ENCODE data around the gene BCR. TPM values are rescaled to one million over a fixed set of nuclear protein-coding genes. Genes with fewer than 3 reads are reported as not detected.

BCR gene
- total RNA-seq, 1 experiment from 2014 or later = 129 TPM

DNA sequence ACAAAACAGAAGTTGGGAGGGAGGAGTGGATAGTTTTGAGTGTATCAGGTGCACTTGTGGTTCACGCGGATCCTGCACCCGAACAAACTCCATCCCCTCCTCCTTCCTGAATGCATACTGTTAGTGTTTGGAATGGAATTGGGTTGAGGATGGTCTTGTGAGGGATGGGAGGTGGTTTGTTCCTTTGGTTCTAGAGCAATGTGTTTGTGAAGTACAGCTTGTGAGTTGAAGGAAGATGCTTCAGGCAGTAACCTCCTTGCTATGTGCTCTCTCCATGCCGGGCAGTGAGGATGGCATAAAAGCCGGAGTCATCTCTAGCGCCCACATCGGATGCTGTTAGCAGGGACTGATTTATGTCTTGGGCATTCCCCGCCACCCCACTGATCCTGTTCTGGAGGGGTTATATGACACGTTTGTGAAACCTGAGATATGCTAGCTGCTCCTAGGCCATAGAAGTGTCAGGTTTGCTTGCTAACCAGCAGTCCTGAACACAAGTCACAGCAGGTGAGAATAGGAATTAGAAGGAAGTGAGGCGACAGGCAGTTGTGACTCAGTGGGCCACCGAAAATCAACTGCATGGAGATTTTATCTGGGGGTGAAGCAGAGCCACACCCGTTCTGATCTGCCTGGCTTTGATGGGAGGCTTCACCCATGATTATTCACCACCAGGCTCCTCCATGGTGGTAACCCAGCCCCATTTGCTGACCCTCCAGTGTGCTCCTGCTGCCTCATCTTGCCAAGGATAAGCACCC lies 2.2 kb downstream of the BCR start:
- ChIA-PET CTCF (interaction anchor here (0.8 to 9.3 kb wide), 11 partner anchors 9 to 107 kb away, joined by 3 to 114 read pairs (median 5); no protein-coding TSS in a partner anchor), POLR2A (interaction anchor here (1.1 kb wide), 2 partner anchors 25 to 78 kb away, joined by 3 read pairs; no protein-coding TSS in a partner anchor)
- H3K36me3 Mint-ChIP-seq = peaks cover 22% of the 10 kb centered on the region
- peak overlapping the region; percentile 82 for H3K4me3 Mint-ChIP-seq
- no peak for DNase-seq (ENCODE audit: low spot score)
- ATAC-seq = no peak
- TF ChIP-seq FOXP1 (CRISPR knock-in tag; IDR thresholded peaks at IDR 0.05; ENCODE audit: borderline replicate concordance) (no peak), SP1 (CRISPR knock-in tag; conservative IDR thresholded peaks at IDR 0.05) (0 out of 2 replicates have a peak, but pooled peaks have one; percentile 24), GTF2I (CRISPR knock-in tag; conservative IDR thresholded peaks at IDR 0.05) (no peak), MXD4 (CRISPR knock-in tag; IDR thresholded peaks at IDR 0.05; ENCODE audit: borderline replicate concordance) (no peak), SOX15 (CRISPR knock-in tag; IDR thresholded peaks at IDR 0.05) (no peak), KAT7 (CRISPR knock-in tag; IDR thresholded peaks at IDR 0.05; ENCODE audit: borderline replicate concordance) (0 out of 2 replicates have a peak, but pooled peaks have one; percentile 15)
- TF ChIP-seq, protein P1, sequence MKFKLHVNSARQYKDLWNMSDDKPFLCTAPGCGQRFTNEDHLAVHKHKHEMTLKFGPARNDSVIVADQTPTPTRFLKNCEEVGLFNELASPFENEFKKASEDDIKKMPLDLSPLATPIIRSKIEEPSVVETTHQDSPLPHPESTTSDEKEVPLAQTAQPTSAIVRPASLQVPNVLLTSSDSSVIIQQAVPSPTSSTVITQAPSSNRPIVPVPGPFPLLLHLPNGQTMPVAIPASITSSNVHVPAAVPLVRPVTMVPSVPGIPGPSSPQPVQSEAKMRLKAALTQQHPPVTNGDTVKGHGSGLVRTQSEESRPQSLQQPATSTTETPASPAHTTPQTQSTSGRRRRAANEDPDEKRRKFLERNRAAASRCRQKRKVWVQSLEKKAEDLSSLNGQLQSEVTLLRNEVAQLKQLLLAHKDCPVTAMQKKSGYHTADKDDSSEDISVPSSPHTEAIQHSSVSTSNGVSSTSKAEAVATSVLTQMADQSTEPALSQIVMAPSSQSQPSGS (CRISPR knock-in tag; IDR thresholded peaks at IDR 0.05; ENCODE audit: borderline replicate concordance, low read depth) = no peak
- H3K4me1 Mint-ChIP-seq = peaks cover 71% of the 10 kb centered on the region
- no peaks in the 10 kb centered on the region; the same call in 1 of the 2 replicates for H3K27me3 Mint-ChIP-seq (ENCODE audit: low read depth)
- no peaks in the 10 kb centered on the region for H3K9me3 Mint-ChIP-seq
- peak overlapping the region; percentile 79 for H3K27ac Mint-ChIP-seq

DNA sequence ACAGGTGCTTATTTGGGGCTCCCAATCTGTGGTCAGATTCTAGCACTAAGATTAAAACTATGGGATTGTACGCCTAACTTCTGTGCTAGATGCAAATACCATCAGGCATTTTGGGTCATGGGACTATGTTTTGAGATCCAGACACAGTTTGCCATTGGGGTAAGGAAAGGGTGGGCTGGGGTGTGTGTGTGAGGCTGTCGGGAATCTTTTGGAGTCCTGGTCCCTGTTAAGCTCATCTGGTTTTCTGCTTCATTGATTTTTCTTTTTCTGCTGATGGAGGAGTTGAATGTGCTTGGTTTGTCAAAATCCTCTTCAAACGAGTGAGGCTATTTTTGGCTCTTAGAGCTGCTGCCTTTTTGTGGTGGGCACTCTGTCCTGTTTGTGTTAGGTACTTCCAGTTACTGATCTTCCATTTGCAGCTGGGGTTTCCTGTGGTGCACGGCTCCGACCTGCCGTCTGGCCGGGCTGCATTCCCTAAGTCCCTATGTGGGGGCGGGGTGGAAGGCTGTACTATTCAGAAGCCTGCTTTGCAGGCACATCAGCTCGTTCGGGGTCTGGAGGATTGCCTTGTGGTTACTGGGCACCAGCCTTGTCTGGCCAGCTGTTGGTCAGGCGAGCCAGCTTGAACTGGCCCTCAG lies 2.9 kb downstream of the BCR start:
- ChIA-PET POLR2A (interaction anchor here (1.0 to 1.1 kb wide), 2 partner anchors 16 to 77 kb away, joined by 3 to 5 read pairs; no protein-coding TSS in a partner anchor), CTCF (interaction anchor here (0.7 to 9.3 kb wide), 15 partner anchors 9 to 203 kb away, joined by 3 to 114 read pairs (median 5); no protein-coding TSS in a partner anchor)
- Mint-ChIP-seq H3K4me3 (peak overlapping the region; percentile 82), H3K4me1 (peaks cover 78% of the 10 kb centered on the region), H3K36me3 (peaks cover 28% of the 10 kb centered on the region), H3K27ac (peak overlapping the region; percentile 96), H3K9me3 (no peaks in the 10 kb centered on the region), H3K27me3 (ENCODE audit: low read depth) (no peaks in the 10 kb centered on the region; the same call in 1 of the 2 replicates)
- DNase-seq (ENCODE audit: low spot score) (peak; percentile 86), ATAC-seq (peak; percentile 46)
- TF ChIP-seq, protein P2, sequence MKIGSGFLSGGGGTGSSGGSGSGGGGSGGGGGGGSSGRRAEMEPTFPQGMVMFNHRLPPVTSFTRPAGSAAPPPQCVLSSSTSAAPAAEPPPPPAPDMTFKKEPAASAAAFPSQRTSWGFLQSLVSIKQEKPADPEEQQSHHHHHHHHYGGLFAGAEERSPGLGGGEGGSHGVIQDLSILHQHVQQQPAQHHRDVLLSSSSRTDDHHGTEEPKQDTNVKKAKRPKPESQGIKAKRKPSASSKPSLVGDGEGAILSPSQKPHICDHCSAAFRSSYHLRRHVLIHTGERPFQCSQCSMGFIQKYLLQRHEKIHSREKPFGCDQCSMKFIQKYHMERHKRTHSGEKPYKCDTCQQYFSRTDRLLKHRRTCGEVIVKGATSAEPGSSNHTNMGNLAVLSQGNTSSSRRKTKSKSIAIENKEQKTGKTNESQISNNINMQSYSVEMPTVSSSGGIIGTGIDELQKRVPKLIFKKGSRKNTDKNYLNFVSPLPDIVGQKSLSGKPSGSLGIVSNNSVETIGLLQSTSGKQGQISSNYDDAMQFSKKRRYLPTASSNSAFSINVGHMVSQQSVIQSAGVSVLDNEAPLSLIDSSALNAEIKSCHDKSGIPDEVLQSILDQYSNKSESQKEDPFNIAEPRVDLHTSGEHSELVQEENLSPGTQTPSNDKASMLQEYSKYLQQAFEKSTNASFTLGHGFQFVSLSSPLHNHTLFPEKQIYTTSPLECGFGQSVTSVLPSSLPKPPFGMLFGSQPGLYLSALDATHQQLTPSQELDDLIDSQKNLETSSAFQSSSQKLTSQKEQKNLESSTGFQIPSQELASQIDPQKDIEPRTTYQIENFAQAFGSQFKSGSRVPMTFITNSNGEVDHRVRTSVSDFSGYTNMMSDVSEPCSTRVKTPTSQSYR (CRISPR knock-in tag; IDR thresholded peaks at IDR 0.05) = 0 out of 2 replicates have a peak, but pooled peaks have one; percentile 35
- TF ChIP-seq, protein P3, sequence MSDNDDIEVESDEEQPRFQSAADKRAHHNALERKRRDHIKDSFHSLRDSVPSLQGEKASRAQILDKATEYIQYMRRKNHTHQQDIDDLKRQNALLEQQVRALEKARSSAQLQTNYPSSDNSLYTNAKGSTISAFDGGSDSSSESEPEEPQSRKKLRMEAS (CRISPR knock-in tag; IDR thresholded peaks at IDR 0.05) = 0 out of 2 replicates have a peak, but pooled peaks have one; percentile 29
- TF ChIP-seq KAT7 (CRISPR knock-in tag; IDR thresholded peaks at IDR 0.05; ENCODE audit: borderline replicate concordance) (0 out of 2 replicates have a peak, but pooled peaks have one; percentile 1), ZNF396 (CRISPR knock-in tag; IDR thresholded peaks at IDR 0.05; ENCODE audit: borderline replicate concordance) (no peak), TEAD1 (CRISPR knock-in tag; IDR thresholded peaks at IDR 0.05) (peak; percentile 21; the same call in 1 of the 2 replicates), ETV6 (CRISPR knock-in tag; IDR thresholded peaks at IDR 0.05) (no peak), HMGA2 (CRISPR knock-in tag; IDR thresholded peaks at IDR 0.05) (no peak)
- TF ChIP-seq, protein P4, sequence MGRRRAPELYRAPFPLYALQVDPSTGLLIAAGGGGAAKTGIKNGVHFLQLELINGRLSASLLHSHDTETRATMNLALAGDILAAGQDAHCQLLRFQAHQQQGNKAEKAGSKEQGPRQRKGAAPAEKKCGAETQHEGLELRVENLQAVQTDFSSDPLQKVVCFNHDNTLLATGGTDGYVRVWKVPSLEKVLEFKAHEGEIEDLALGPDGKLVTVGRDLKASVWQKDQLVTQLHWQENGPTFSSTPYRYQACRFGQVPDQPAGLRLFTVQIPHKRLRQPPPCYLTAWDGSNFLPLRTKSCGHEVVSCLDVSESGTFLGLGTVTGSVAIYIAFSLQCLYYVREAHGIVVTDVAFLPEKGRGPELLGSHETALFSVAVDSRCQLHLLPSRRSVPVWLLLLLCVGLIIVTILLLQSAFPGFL (CRISPR knock-in tag; IDR thresholded peaks at IDR 0.05; ENCODE audit: borderline replicate concordance) = no peak

All from WTC11 (cell line).